ENCODE data around the gene TMIGD3.

TMIGD3 gene

DNA sequence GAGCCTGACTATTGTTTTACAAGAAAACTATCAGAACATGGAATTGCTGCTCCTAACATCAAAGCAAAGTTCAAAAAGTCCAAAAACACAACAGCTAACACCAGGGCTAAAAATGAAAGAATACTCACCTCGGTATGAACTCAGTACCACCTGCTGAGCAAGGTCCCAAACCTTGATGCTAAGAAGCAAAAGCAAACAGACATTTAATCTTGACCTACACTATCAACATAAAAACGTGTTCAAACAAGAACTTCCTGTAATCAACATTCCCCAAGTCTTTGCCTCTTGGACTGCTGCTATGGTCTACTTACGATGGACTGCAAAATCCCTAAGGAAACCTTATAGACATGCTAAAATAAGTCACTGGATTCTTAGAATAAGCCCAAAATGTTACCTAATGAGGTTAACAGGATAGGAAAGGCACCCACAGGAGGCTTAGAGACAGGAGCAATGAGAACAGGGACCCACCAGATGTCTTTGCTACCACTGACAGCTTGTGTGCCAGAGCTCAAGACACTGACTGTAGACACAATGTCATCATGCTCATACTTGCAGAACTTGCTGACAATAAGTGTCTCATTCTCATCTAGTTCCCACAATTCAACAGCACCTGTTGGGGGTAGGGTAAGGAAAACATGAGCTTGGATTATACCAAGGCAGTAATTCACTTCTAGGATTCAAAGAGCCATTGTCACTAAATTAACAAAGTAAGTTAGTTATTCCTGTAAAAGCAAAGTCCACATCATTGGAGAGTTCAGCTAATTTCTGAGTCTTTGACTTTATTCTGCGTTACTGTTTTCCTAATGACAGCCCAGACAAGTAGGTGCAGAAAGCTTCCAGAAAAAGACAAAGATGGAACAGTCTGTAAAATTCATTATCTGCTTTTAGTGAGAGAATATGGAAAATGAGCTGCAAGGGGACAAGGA, 56.2 kb downstream of the TMIGD3 start:
- DNase-seq: no peak

DNA sequence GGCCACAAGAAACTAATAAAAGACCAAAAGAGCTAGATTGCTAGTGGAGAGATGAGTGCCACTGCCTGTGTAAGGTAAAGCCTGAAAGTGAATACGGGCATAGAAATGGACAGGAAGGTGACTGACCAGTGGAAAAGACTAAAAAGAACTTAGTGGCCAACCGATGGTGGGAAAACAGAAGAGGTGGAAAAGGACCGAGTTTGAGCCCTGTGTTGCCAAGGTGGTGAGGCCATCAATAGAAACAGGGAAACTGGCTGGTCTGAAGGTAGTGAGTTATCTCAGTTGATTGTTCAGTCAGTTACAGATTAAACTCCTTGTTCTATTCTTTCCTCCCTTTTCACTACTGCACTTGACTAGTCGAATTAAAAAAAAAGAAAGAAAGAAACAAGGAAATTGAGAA, 56.9 kb downstream of the TMIGD3 start:
- DNase-seq: no peak

DNA sequence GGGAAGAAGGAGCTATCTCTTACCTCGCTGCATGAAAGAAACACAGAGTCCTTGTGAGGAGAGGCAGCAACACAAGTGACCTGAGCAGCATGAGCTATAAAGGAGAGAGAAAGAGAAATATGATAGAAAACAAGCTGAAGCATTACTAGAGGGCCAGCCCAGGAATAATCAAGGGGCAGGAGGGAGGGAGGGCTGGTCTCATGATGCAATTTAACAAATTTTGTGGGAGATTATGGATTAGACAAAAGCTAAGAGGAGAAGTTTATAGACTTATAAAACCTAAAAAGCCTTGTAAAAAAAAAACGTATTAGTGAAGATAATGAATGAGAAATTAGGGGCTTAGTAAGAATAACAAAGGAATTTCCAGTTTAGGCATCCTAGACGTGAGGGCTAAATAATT, 59.4 kb downstream of the TMIGD3 start:
- DNase-seq: no peak

DNA sequence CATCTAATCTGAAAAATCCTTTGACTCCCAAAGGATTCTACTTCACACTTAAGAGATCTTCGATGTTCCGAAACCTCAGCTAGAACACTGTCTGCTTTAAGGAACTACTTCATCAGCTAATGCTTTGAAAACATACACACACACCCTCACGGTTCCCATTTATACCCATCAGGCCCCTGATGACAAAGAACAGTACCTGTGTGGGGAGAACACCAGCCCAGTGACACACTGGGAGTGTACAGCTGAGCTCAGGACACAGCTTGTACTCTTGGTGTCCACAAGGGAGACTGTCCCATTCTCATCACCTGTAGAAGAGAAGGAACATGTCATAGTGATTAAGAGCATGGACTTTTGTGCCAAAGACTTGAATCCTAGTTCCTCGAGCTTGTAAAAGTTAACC, 61.0 kb downstream of the TMIGD3 start:
- no peak for DNase-seq

DNA sequence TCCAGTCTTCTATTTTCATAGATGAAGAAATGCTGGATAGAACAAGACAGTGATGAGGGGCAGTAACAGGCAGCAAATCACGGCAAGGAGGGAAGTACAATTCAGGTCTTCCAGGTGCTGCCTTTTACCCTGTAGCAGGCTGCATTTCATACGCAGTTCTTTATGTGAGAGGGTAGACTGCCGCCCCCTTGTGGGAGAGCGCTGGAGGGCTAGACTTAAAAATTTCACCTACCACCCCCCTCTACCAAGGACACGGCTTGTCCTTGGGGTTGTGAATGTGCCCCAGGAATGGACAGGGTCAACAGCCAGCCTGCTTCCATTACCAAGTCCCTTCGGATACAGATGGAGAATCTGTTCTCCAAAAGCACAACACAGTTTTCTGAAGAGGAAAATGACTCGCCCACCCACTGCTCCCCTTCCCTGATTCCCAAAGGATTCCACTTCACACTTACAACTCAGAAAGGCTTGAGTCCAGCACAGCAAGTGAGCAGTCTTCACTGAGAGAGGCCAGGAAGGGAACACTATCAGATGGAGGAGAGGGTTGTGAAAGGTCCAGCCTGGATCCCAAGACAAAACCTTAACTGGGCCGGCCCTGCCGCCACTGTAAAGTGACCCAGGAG, 61.8 kb downstream of the TMIGD3 start:
- peak; percentile 6 for DNase-seq

DNA sequence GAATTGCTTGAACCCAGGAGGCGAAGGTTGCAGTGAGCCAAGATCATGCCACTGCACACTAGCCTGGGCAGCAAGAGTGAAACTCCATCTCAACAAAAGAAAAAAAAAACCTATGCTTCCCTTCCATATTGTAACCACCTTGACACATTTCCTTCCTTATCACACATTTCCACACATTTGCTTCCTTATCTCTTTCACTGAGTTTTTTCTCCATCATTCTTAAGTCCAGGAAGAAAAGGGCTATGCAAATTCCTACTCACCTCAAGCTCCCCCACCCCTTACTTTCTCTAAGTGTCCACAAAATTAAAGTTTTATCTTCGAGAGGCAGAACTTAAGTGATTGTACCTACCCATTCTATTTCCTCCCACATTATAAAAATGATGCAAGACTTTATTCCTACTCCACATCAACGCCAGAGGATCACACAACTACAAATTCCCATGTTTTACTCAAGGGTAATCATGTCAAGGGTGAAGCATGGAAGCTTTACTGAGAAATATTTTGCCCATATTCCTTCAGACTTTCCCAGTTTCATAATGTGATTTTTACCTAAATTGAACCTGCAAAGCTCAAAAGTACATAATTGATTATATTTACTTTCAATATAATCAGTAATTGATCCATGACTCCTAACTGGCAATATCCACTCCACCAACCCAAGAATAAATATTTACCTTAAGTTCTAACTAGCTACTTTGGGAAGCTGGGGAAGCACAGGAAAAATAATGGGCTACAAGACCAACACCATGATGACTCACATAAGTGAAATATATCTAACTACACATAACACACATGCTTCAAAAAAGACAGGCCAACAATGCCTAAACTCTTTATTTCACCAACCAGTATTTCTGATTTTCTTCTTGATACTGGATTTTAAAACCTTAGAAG, 63.7 kb downstream of the TMIGD3 start:
- no peak for DNase-seq

DNA sequence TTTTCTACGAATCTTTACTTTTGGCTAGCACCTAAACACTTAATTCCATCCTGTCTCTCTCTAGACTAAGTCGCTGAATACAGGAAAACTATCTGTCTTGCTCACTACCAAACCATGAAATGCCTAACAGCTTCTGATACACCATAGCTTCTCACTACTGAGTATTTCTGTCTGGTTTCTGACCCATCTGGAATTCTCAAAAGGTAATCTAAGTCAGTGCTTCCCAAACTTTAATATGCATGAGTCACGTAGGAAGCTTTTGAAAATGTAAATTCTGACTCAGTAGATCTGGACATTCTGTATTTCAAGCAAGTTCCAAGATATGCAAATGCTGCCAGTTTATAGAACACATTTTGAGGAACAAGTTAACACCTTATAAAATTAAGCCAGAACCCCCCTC, 66.7 kb downstream of the TMIGD3 start:
- DNase-seq: no peak
